T follicular helper cell (primary cell): Measurements from ENCODE around the gene KDF1.

Source experiments
- DNase-seq: peaks from one replicate; pipeline ENCODE4 v3.0.0-alpha.2; 2020; ENCODE audit warnings: low read depth
- total RNA-seq, 2 experiments: gene quantifications; one replicate each; lab custom pipeline; 2026; lab: John Stamatoyannopoulos, UW

Gene KDF1, protein sequence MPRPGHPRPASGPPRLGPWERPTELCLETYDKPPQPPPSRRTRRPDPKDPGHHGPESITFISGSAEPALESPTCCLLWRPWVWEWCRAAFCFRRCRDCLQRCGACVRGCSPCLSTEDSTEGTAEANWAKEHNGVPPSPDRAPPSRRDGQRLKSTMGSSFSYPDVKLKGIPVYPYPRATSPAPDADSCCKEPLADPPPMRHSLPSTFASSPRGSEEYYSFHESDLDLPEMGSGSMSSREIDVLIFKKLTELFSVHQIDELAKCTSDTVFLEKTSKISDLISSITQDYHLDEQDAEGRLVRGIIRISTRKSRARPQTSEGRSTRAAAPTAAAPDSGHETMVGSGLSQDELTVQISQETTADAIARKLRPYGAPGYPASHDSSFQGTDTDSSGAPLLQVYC
- 0.65 to 2.6 reads per million in 2 experiments for total RNA-seq

DNA sequence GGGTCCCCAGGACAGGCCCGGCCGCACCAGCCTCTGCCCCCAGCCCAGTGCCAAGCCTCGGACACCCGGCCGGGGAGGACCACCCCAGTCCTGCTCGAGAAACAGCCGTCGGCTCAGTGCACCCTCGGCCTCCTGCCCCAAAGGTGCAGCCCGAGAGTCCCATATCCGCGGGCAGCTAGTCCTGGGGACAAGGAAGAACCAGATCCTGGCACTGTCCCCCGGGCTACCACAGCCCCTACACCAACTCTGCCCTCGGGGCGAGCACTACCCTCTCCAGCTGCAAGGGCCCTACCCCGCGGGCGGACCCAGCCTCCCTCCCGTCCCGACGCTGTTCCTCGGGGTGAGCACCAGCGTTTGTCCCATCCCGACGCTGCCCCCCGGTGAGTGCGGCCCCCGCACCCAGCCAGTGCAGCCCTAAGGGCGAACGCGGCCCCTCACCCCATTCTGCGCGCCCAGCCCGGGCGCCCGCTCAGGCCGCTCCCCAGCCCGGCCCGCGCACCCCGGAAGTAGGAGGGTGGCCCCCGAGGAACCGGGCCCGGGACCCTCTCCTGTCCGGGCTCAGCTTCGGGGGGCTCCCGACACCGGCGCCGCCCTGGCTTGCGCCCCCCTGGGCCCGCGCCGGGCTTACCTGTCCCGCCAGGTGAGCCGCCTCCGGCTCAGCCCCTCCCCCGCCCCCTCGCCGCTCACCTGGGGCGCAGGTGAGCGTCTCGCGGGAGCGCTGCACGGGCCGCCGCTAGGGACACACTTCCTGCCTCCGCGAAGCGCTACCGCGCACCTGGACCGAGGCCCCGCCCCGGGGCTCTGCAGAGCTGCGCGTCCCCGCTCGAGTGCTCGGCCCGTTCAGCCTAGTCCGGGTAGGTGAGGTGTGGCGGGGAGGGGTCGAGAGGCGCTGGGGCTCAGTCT, at the start of gene KDF1:
Gene KDF1 (minus strand): TSS at position 747 of the 903 bp plus-strand sequence. CDS start 8,088 bp downstream, outside the sequence.
- peak; percentile 45 for DNase-seq

DNA sequence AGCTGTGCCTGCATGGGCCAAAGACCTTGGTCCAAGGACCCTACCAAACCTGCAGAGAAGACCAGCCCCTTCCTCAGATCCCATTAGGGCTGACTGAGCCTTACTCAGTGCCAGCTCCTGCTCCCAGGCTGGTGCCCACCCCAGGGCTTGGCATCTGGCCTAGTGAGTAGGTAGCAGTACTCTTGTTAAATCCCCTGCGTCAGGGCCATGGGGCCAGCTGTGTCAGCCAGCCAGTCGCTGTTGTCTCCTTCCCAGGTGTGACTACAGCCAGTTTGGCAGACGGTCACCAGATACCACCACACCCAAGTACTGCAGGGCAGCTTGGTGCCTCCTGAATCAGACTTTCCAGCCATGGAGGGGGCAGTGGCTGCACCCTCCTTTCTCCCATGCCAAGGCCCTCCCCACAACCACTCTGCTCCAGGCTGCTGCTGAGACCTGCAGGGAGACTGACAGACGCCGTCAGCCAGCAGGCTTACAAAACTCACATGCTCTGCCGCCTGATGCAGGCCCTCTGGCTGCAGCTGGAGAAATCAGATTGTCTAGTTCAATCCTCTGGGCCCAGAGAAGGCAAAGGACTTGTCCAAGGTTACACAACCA, 49.4 kb upstream of the KDF1 start:
- DNase-seq, result no peak

DNA sequence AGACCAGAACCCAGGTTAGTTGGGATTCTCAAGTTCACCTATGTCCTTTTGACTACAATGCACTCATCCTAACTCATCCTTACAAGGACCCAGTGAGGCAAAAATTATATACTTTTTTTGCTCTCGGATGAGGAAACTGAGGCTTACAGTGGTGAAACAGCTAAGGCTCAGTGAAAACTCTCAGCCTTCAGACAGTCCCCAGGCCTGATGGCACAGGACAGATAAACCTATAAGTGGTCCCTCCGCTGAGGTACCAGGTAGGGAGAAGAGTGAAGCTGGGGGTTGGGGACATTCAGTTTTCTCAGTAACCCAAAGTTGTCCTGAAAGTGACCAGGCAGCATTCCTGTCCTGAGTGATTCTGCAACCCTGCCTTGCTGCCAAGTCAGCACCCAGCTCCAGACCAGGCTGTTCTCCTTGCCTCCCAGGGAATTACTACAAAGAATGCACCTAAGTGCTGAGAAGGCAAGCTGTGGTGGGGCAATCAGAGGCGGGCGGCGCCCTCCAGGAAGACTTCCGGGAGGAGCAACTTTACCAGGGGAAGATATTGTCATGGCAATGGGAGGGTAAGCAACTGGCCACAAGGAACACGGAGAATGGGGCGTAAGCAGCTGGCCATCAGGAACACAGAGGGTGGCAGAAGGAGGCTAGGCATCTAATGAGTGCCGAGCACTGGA, 47.8 kb upstream of the KDF1 start:
- no peak for DNase-seq

DNA sequence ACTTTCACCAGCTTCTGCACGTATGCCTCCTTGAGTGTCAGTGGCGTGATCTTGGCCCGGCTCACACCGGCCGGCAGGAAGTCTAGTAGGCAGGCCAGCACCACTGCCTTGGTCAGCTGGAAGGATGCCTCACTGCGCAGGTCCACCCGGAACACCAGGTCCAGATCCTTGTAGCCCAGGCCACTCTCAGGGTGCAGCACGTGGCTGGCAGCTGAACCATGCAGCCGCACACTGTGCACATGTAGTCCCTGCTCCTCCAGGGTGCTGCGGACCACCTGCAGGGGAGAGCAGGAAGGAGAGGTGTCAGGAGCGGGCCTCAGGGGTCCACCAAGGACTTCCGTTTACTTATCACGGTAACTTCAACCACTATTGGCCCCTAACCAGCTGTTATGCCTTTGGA, 46.4 kb upstream of the KDF1 start:
- DNase-seq, result no peak

DNA sequence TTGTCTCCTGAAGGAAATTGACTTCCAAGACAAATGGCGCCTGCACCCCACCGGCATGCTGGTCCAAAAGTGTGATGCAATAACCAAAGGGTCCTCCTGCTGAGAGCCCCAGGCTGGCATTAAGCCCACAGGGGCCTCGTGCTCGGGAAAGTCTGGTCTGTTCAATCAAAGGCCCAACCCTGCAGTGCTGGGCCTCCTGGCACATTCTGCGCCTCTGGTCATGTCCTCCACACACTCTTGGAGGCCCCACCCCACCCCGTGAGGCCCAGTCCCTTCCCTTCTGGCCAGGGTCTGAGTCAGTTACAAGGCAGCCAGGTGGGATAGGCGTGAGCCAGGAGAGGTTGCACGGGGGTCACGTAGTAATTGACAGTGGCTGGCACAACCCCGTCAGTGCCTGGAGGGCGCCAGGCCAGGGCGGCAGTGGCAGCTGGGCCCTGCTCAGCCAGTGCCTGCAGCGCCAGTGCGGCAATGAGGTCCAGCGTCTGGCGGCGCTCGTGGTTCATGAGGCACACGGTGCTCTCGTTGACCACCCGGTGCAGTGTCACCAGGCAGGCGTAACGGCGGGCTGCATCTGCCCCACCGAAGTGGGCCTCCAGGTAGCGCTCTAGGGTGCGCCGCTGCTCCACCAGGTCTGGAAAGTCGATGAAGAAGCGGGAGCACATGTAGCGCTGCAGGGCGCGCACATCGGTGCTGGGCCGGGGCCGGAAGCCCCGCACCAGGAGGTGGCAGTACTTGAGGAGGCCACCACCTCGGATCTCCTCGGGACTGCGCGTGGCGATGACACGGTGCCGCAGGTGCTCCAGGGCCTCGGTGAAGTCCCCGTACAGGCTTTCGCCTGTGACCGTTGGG, 45.6 kb upstream of the KDF1 start:
- no peak for DNase-seq

DNA sequence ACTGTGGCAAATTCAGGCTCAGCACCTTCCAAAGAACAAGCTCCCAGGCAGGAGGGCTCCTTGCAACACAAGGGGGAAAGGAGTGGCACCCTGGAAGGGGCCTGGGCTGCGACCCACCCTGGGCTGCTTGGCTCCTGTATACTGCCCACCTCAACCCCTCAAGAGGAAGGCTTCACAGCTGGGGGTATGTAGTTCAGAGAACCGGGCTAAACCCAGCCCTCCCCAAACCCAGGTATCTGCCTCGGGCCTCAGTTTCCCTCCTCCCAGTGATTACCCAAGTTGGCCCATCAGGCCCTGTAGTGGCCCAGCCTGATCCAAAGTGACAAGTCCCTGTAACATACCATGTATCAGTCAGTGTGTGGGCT, 44.9 kb upstream of the KDF1 start:
- no peak for DNase-seq

DNA sequence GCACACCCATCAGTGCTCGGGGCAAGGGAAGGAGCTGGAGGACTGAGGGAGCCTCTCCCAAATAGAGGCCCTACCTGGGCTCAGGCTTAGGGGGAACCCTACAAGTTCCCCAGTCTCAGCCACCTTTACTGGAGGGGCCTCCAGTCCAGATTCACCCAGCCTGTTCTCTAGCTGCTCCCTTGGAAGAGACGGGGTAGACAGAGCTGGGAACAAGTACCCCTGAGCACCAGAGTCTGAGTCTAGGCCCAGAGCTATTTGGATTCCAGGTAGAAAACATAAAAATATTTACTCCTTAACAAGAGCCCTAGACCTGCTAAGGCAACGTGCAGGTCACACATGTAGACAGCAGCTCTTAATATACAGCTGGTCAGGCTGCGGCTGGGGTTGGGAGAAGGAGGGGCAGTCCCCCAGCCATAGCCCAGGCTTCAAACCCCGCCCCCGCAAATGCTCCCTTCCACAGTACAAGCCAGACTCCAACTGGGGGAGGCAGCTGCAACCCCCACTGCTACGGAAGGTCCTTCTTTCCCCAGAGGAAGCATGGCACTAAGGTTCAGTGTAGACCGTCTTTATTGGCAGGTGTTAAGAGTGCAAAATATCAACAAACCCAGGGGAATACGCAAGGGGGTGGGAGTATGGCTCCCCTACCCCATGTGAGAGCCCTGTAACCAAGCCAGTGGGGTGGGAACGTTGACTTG, 44.4 kb upstream of the KDF1 start:
- DNase-seq, result no peak

DNA sequence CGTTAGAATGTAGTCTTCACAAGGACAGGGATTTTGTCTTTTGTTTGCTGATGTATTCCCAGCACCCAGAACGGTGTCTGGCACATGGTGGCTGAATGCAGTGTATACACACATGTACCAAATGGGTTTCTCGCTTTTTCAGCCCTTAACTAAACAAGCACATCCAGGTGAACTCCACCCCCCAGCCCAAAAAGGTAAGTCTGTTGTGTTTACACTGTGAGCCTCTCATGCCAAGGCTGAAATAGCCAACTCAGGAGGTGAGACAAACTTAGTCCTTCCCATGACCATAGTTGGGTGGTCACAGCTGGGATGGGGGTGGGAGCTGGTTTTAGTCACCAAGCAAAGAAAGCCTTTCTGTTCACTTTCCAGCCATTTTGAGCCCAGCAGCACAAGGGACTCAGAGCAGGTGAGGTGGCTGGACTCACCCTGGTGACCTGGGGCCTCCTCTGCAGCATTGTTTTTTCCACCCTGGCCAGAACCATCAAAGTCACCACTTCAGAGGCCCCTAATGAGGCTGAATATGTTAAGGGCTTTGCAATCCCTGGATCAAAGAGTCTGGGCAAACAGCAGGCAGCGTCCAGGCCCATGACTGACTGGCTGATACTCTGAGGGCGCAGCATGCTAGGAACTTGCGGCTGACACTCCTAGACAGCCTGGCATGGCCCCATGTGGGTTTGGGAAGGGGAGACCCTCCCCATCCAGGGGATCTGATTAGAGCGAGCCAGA, 43.6 kb upstream of the KDF1 start:
- DNase-seq, result no peak

DNA sequence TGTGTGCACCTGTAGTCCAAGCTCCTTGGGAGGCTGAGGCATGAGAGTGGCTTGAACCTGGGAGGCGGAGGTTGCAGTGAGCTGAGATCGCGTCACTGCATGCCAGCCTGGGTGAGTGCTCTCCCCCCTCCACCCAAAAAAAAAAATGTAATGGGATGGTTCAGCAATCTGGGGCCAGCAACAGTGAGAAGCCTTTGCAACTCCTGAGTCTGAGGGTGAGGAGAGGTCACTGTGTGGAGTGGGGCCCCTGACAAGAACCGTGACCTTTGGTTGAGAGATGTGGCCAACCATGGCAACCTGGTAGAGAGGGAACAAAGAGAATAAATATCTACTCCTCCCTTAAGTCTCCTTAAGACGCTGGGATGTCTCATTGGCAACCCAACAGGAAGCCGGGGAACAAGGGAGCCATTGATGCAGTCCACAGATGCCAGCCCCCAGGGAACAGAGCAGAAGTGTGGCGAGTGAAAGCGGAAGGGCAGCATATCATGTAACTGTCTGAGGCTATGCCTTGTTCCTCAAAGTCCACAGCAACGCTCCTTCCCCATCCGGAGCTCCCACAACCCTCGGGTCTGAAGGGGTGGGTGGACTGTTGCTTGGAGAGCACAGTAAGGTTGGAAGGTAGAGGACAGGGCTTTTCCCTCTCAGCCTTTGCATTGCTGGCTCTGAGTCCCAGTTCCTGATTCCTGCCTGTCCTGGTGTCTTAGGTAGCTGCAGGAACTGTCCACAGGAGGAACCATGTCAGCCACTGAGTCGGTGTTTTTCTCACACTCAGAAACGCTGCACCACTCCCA, 41.5 kb upstream of the KDF1 start:
- DNase-seq, result no peak

DNA sequence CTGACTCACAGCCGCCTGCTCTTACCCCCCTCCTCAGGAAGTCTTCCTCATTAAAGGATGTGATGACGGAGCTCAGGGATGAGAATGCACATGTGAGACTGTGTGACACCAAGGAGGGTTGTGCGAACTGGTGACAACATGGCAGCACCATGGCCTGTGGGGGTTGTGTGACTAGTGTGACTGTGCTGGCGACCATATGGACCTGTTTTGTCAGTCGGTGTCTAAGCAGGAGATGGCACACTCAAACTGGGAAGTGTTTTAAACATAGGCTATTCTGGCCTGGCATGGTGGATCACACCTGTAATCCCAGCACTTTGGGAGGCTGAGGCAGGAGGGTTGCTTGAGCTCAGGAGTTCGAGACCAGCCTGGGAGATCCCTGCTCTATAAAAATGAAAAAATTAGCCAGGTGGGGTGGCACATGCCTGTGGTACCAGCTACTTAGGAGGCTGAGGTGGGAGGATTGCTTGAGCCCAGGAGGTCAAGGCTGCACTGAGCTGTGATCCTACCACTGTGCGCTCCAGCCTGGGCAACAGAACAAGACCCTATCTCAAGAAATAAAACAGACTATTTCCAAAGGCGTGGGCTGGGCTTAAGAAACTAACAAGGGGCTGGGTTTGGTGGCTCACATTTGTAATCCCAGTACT, 40.7 kb upstream of the KDF1 start:
- DNase-seq, result no peak

DNA sequence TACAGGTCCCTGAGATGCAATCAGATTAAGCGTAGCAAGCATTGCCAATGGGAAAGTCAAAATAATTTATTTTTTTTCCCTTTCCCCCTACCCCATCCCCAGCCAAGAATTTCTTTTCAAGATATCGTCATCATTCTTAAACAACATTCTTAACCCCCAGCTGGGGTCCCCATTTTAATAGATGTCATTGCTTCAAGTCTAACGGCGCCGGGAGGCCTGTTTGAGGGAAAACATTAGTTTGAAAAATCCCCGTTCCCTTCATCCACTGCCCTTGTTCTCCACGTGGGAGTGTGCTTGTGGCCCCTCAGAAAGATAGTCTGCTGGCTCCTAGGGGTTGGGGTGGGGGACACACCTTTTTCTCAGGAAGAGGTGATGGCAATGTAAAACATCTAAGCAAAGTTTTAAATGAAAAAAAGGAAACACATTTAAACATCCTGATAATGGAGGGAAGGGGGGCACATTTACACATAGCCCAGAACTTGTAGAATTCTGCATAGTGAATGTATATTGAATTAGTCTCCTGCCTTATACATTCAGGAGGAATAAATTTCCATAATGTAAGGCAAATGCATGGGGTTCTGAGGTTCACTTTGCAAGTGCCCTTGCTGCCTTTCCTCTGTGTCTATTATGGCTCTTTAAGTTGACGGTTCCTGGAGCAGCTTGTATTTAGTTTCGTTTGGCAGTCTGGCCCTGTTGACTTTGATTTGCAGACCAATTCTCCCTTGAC, 40.0 kb upstream of the KDF1 start:
- no peak for DNase-seq

DNA sequence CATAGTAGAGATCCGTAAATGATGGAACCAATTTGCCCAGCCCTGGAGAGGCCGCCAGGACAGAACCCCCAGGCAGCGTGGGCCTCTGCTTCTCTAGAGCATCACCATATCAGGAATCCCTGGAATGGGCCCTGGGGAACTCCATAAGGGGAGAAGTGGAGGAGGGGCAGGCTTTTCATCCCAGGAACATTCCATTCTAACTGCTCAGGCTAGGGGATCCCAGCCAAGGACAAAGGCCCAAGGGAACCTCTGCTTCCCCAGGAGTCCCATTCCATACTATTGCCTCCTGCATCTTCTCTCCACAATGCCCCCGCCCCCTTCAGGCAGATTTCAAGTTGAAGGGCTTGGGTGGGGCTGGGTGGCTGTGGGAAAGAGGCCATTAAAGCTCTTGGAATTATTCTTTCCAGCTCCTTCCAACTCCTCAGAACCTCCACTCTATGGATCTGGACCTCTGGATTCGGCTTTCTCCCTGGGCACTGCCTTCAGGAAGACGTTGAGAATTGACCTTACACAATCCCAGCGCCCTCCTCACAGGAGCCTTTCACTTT, 39.2 kb upstream of the KDF1 start:
- no peak for DNase-seq

DNA sequence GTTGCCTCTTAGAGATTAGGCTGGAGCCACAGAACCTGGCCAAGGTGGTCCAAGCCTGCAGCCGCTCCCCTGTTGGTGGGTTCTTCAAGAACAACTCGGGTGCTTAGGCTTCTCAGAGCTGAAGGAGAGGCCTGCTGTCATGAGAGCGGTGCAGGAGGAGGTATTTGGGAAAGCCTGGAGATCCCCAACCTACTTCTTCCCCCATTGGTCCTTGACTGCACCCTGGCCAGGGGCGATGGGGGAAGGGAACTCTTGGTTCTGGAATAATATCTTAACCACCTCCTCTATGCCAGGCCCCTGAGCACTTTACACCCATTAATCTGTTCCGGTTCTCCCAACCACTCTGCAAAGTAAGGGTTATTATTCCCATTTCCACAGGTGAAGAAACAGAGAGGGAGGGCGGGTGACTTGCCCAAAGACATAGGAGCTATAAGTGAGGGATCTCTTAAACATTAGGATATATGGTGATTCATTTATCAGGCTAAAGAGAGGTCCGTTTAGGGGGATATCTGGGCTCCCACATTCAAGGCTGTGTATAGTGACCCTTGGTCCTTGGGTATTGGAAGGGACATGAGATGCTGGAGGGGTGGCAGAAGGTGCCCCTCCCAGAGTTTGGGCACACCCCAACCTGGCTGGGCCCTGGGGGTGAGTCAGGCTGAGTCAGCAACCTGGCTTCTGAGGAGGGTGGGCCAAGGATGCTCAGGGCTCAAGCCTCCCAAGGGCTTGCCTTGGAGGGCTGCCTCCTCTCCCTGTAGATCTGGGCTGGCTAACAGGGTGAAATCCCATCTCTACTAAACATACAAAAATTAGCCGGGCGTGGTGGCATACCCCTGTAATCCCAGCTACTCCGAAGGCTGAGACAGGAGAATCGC, 38.4 kb upstream of the KDF1 start:
- no peak for DNase-seq

DNA sequence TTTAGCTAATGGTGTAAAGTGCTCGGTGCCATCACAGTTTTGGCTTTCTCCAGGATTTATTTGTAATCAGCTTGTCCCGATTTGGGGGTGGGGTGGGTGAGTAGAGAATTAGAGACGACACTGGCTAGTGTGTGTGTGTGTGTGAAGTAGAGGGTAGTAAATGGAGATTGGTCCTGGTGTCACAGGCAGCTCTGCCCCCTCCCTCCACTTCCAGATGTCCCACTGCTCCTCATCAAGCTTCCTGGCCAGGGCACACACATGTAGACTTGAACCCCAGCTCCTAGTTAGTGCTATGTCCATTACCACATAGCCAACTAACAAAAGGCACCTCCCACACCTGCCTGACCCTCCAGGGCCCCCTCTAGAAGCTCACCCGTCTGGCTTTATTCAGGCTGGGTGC, 36.4 kb upstream of the KDF1 start:
- no peak for DNase-seq

DNA sequence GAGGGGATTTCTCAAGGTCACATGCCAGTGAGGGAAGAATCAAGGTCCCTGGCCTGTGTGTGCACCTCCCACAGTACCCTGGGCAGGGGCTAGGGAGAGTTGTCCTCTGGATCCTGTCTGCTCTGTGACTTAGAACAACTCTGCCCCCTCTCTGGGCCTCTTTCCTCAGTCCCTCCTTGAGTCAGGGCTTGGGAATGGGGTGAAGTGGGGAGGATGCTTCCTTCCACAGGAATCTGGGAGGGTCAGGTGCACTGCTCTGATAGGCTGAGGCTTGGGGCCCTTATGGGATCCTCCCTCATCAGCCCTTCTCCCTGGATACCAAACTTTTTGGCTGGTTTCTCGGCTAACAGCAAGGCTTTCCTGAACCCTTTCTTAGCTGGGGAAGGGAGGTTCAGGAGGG, 35.8 kb upstream of the KDF1 start:
- no peak for DNase-seq

DNA sequence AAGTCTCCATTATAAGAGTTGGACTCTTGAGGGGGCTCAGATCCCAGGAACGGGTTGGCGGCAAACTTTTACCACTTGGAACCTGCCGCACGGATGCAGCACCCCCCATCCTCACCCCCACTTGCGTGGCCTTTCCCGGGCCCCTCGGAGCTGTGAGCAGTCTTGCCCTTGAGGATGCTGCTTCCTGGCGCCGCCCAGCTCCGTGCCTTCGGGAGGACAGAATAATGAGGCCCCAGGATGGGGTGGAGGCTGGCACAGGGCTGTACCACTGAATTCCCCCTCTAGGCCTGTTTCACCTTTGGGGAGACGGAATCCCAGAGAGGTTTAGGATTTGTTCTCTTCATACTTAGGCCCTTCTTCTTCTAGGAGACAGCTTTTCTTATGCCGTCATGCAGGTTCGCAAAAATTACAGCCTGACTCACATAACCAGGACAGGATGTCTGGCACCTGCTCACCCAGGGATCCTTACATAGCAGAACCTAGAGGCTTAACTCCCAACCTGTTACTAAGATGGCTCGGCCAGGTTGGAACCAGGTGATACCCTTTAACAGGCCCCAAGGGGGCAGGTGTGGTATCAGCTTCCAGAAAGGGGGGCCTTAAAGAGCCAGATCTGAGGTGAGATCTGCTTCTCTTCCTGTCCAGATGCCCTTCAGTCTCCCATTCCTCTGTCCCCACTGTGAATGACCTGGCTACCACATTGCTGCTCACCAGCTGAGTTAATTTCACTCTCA, 34.7 kb upstream of the KDF1 start:
- DNase-seq, result no peak
